ENCODE results near the gene MCM5.

GRCh38 chr22:35464399-35464798 lies 64.5 kb downstream of the MCM5 start:
- TF ChIP-seq TAF1 (IDR thresholded peaks at IDR 0.05; ENCODE audit: borderline replicate concordance, low read depth, low read length) (no peak), POLR2A (IDR thresholded peaks at IDR 0.05; ENCODE audit: low read depth, low read length) (no peak), POLR2AphosphoS5 (IDR thresholded peaks at IDR 0.05; ENCODE audit: low read depth, low read length) (no peak)
